GM19438 (cell line): ENCODE measurements around the gene DNAH2.

Experiments
- ATAC-seq: cut with Tn5 transposase; IDR thresholded peaks from one replicate; pipeline ENCODE4 v1.9.1; 2021; ENCODE audit warnings: low read depth; ENCODE audit not compliant: unreplicated experiment

Gene DNAH2

GRCh38 chr17:7716901-7717755 lies at the start of gene DNAH2:
Gene DNAH2, plus strand, starts transcription at chr17:7717744. Its CDS starts 1,991 bp downstream, at chr17:7719735.
- no peak for ATAC-seq

- no peak for ATAC-seq
Measured at GRCh38 chr17:7668482-7668881, 49.1 kb upstream of the DNAH2 start.

- ATAC-seq, result no peak
Measured at GRCh38 chr17:7673239-7673638, 44.3 kb upstream of the DNAH2 start.

GRCh38 chr17:7674934-7675333 lies 42.6 kb upstream of the DNAH2 start:
- no peak for ATAC-seq

- ATAC-seq, result no peak
Measured at GRCh38 chr17:7676533-7676932, 41.0 kb upstream of the DNAH2 start.

- no peak for ATAC-seq
Measured at GRCh38 chr17:7677388-7678067, 40.0 kb upstream of the DNAH2 start.

- ATAC-seq, result no peak
Measured at GRCh38 chr17:7684851-7685532, 32.6 kb upstream of the DNAH2 start.

- no peak for ATAC-seq
Measured at GRCh38 chr17:7685533-7686221, 31.9 kb upstream of the DNAH2 start.

- peak; percentile 47 for ATAC-seq
Measured at GRCh38 chr17:7686222-7687071, 31.1 kb upstream of the DNAH2 start.

- ATAC-seq, result no peak
Measured at GRCh38 chr17:7687072-7687907, 30.3 kb upstream of the DNAH2 start, which contains the start of gene TP53. Gene TP53, minus strand, starts transcription at chr17:7687490. Its CDS starts 10,896 bp downstream, at chr17:7676594.

- peak; percentile 62 for ATAC-seq
Measured at GRCh38 chr17:7687908-7688807, 29.4 kb upstream of the DNAH2 start, which contains the start of gene WRAP53. Gene WRAP53, plus strand, starts transcription at chr17:7688477. Its CDS starts 172 bp downstream, at chr17:7688649.

GRCh38 chr17:7688808-7689316 lies 28.7 kb upstream of the DNAH2 start:
- no peak for ATAC-seq

- no peak for ATAC-seq
Measured at GRCh38 chr17:7695586-7695985, 22.0 kb upstream of the DNAH2 start.

GRCh38 chr17:7697828-7698588 lies 19.5 kb upstream of the DNAH2 start:
- no peak for ATAC-seq

GRCh38 chr17:7700510-7700909 lies 17.0 kb upstream of the DNAH2 start:
- no peak for ATAC-seq

GRCh38 chr17:7701681-7702080 lies 15.9 kb upstream of the DNAH2 start:
- ATAC-seq, result no peak

GRCh38 chr17:7702776-7703175 lies 14.8 kb upstream of the DNAH2 start:
- ATAC-seq, result no peak
